Sigmoid colon (tissue), 4 donors: Measurements from ENCODE around the gene SH3TC2.

Source experiments
- EP300 ChIP-seq, 4 donors: sonication (generic); formaldehyde crosslinking; IDR thresholded peaks; one replicate each; pipeline ENCODE4 v1.6.1; 2017; ENCODE audit warnings: antibody characterized with exemption in 4 of 4
- POLR2A ChIP-seq, 2 donors: fragments of 450-650 bp; IDR thresholded peaks; one replicate each; pipeline ENCODE4 v1.6.1; 2016; ENCODE audit warnings: antibody characterized with exemption in 2 of 2, mild to moderate bottlenecking in 2 of 2, moderate library complexity in 2 of 2
- POLR2AphosphoS5 ChIP-seq, 4 donors: sonication (generic); formaldehyde crosslinking; IDR thresholded peaks; one replicate each; pipeline ENCODE4 v1.6.1; 2017; ENCODE audit warnings: antibody characterized with exemption in 4 of 4
- TF ChIP-seq, protein P1 (sequence below), 4 experiments: fragments of 450-650 bp in 3 of 4; fragments of 200-600 bp in 1 of 4; IDR thresholded peaks; one replicate each; pipeline ENCODE4 v1.5.1; 2016 to 2019; ENCODE audit warnings: antibody characterized with exemption in 4 of 4, mild to moderate bottlenecking in 3 of 4, moderate library complexity in 2 of 4

DNA sequence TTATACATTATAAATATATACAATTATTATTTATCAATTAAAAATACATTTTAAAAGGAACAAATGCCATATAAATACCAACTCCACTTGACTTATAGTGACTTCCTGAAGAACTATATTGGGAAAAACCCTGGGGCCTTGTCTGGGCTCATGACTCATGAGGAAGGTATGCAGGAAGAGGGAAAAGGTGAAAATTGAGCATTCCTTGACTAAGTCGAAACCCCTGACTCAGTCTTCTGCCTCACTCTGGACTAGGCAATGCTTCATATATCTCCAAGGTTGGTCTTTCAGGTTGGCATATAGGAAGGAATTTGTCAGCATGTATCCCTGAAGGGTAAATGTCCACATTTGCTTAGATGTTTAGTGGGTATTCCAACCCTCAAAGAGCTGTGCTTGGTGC, 78.5 kb downstream of the SH3TC2 start:
- TF ChIP-seq POLR2A (IDR thresholded peaks at IDR 0.05) (no peak), EP300 (IDR thresholded peaks at IDR 0.05) (no peak), POLR2AphosphoS5 (IDR thresholded peaks at IDR 0.05) (no peak)
- TF ChIP-seq, protein P1, sequence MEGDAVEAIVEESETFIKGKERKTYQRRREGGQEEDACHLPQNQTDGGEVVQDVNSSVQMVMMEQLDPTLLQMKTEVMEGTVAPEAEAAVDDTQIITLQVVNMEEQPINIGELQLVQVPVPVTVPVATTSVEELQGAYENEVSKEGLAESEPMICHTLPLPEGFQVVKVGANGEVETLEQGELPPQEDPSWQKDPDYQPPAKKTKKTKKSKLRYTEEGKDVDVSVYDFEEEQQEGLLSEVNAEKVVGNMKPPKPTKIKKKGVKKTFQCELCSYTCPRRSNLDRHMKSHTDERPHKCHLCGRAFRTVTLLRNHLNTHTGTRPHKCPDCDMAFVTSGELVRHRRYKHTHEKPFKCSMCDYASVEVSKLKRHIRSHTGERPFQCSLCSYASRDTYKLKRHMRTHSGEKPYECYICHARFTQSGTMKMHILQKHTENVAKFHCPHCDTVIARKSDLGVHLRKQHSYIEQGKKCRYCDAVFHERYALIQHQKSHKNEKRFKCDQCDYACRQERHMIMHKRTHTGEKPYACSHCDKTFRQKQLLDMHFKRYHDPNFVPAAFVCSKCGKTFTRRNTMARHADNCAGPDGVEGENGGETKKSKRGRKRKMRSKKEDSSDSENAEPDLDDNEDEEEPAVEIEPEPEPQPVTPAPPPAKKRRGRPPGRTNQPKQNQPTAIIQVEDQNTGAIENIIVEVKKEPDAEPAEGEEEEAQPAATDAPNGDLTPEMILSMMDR (IDR thresholded peaks at IDR 0.05), result no peak
